ENCODE measurements around the gene ZNF580. TPM values are rescaled to one million over a fixed set of nuclear protein-coding genes. Genes with fewer than 3 reads are reported as not detected.

ZNF580 gene
- total and polyA plus RNA-seq, 3 donors from 2014 or later, result 21.7 to 38.0 (median 37.6) TPM

DNA sequence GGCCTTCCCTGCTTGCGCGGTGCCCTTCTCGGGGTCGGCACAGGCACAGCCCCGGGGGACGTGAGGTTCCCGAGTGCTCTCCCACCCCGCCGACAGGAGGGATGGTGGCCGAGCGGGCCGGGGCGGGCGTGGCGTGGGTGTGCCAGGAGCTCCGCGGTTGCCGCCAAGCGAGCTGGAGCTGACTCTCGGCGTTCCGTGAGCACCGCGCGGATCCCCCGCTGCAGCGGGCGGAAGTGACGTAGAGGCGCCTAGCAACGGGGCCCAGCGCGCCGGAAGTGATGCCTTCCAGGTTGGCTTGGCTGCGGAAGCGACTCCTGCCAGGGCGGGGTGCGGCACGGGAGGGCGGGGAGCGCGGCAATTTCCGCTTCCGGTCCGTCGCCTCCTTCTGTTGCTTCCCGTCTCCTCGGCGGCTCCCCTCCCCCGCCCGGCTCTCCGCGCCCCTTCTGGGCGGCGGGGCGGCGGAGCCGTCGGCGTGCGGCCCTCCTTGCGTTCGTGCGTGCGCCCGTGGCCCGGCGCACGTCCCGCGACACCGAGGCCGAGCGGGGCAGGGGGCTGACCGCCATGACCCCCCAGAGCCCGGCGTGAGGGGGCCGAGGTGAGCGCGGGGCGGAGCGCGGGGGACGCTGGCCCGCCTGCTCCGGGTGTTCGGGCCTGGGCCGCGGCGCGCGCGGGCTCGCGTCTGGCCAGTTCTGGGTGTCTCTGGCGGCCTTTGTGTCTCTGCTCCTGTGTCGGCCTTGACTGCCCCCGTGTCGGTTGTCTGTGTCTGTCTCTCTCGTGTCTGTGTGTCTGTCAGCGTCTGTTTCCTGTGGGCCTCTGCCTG is 34.2 kb downstream of the ZNF580 start, which contains the start of gene EPN1:
Gene EPN1, plus strand, starts transcription at position 386 of the 820 bp plus-strand sequence. CDS start 3,402 bp downstream, outside the sequence.
- WGBS, 2 donors, result 1 to 6% methylated on average over 4 to 91 of the region's 101 CpGs
- DNase-seq, result peak; percentile 98
- peaks cover 68% of the 10 kb centered on the region for H3K4me1 ChIP-seq
- H3K4me3 ChIP-seq, result peak within 1 kb of the TSS; percentile 88 to 98
- no peaks in the 10 kb centered on the region for H3K27me3 ChIP-seq
- intact Hi-C loops (cut with DNase I; ENCODE audit: low total_unique reads), result no loop called here
- no peaks in the 10 kb centered on the region for H3K9me3 ChIP-seq
- TF ChIP-seq, protein P1, sequence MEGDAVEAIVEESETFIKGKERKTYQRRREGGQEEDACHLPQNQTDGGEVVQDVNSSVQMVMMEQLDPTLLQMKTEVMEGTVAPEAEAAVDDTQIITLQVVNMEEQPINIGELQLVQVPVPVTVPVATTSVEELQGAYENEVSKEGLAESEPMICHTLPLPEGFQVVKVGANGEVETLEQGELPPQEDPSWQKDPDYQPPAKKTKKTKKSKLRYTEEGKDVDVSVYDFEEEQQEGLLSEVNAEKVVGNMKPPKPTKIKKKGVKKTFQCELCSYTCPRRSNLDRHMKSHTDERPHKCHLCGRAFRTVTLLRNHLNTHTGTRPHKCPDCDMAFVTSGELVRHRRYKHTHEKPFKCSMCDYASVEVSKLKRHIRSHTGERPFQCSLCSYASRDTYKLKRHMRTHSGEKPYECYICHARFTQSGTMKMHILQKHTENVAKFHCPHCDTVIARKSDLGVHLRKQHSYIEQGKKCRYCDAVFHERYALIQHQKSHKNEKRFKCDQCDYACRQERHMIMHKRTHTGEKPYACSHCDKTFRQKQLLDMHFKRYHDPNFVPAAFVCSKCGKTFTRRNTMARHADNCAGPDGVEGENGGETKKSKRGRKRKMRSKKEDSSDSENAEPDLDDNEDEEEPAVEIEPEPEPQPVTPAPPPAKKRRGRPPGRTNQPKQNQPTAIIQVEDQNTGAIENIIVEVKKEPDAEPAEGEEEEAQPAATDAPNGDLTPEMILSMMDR (IDR thresholded peaks at IDR 0.05), result peak in 1 of 3 experiments; percentile 25
- no peak for TF ChIP-seq POLR2A (IDR thresholded peaks at IDR 0.05)
- no peaks in the 10 kb centered on the region for H3K36me3 ChIP-seq (ENCODE audit: low read depth, missing control alignments)
- peak within 1 kb of the TSS; percentile 80 to 93 for H3K27ac ChIP-seq

DNA sequence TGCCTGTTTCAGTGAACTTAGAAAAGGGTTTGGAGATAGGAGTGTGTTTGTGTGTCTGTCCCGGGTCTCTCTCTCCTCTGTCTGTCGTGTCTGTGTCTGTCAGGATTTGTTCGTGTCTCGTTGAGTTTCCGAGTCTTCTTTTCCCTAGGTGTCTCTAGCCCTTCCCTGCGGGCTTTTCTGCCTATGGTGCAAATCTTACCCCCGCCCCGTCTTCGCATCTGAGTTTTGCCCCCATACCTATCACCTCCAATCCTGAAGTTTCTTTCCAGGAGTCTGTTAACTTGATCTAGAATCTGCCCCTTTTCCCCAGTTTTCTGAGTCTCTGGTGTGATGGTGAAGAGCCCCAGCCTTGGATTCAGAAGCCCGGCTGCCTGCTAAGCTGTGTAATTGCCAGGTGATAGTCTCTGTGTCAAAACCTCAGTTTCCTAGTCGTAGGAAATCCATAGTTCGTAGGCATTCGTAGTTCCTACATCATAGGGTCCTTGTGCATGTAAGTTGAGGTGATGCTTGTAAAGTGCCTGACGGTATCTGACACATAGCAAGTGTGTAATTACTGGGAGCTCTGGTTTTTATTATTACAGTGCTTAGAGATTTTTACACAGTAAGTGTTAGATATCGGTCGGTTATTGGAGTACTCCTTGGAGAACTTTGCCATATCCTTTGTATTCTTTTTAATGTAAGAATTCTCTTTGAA is 35.0 kb downstream of the ZNF580 start:
- WGBS, 2 donors, result 4% methylated on average over 16 of the region's 16 CpGs
- Histone ChIP-seq H3K4me1 (peaks cover 74% of the 10 kb centered on the region), H3K9me3 (no peaks in the 10 kb centered on the region), H3K27ac (peak overlapping the region; percentile 69 to 93), H3K36me3 (ENCODE audit: low read depth, missing control alignments) (no peaks in the 10 kb centered on the region), H3K4me3 (peak overlapping the region; percentile 88 to 98), H3K27me3 (no peaks in the 10 kb centered on the region)
- TF ChIP-seq, protein P1 (IDR thresholded peaks at IDR 0.05), result no peak
- no peak for TF ChIP-seq POLR2A (IDR thresholded peaks at IDR 0.05)
- no peak for DNase-seq
- intact Hi-C loops (cut with DNase I; ENCODE audit: low total_unique reads), result no loop called here

DNA sequence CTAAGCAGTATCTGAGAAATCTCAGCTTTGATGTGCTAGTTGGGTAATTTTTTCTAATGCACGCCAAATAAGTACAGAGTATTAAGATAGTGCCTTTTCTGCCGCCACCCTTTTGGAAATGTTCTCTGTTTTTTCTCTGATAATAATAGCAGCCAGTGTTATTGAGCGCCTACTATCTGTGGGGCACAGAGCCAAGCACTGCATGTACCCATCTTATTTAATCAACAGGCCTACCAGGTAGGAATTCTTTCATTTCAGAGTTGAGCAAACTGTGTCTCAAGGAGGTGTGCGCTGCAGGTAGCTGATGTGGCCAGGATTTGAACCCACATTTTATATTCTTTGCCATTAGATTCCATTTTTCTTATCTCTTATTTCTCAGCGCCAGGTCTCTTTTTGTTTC is 35.6 kb downstream of the ZNF580 start:
- peaks cover 79% of the 10 kb centered on the region for H3K4me1 ChIP-seq
- no peaks in the 10 kb centered on the region for H3K9me3 ChIP-seq
- intact Hi-C loops (cut with DNase I; ENCODE audit: low total_unique reads), result no loop called here
- WGBS, 2 donors, result 14 to 22% methylated on average over 5 of the region's 5 CpGs
- TF ChIP-seq POLR2A (IDR thresholded peaks at IDR 0.05), result no peak
- TF ChIP-seq, protein P1 (IDR thresholded peaks at IDR 0.05), result peak in 1 of 3 experiments; percentile 36
- H3K27me3 ChIP-seq, result no peaks in the 10 kb centered on the region
- H3K4me3 ChIP-seq, result peak overlapping the region in 1 of 2 donors; percentile 88
- DNase-seq, result peak; percentile 88
- no peaks in the 10 kb centered on the region for H3K36me3 ChIP-seq (ENCODE audit: low read depth, missing control alignments)
- peak overlapping the region; percentile 69 to 93 for H3K27ac ChIP-seq

DNA sequence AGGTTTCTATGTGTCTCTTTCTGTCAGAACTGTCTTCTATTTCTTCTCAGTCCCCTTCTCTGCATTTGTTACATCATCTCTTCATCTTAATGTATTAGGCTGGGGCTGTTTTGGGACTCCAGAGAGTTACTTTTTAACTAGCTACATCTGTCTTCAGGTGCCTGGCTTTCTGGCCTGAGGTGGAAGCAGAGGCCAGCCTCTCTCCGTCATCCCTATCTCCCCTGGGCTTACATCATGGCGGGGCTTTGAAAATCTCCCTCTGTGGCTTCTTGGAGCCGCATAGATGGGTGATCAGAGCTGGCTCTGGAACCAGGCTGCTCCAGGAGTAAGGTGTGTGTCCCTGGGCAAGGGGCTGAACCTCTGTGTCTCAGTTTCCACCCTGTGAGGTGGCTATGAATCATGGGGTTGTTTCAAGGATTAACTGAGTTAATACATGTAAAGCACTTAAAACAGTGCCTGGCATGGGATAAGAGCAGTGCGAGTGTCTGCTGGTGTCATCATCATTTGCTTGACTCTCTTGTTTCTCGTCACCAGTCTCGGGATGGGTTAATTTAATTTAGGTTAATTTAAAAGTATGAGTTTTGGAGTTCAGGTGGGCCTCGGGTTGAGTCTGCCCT is 36.2 kb downstream of the ZNF580 start:
- Histone ChIP-seq H3K4me3 (no peak overlapping the region), H3K36me3 (ENCODE audit: low read depth, missing control alignments) (no peaks in the 10 kb centered on the region), H3K9me3 (no peaks in the 10 kb centered on the region), H3K4me1 (peaks cover 77% of the 10 kb centered on the region), H3K27ac (peak overlapping the region; percentile 25 to 62), H3K27me3 (no peaks in the 10 kb centered on the region)
- TF ChIP-seq POLR2A (IDR thresholded peaks at IDR 0.05), result no peak
- TF ChIP-seq, protein P1 (IDR thresholded peaks at IDR 0.05), result no peak
- WGBS, 2 donors, result 63 to 67% methylated on average over 7 of the region's 7 CpGs
- intact Hi-C loops (cut with DNase I; ENCODE audit: low total_unique reads), result no loop called here
- DNase-seq, result no peak
